ENCODE data around the gene KRTAP1-1. TPM values are rescaled to one million over a fixed set of nuclear protein-coding genes. Genes with fewer than 3 reads are reported as not detected.

The KRTAP1-1 gene
- total RNA-seq, 2 donors from 2014 or later: 1.4 TPM; not detected in 1

DNA sequence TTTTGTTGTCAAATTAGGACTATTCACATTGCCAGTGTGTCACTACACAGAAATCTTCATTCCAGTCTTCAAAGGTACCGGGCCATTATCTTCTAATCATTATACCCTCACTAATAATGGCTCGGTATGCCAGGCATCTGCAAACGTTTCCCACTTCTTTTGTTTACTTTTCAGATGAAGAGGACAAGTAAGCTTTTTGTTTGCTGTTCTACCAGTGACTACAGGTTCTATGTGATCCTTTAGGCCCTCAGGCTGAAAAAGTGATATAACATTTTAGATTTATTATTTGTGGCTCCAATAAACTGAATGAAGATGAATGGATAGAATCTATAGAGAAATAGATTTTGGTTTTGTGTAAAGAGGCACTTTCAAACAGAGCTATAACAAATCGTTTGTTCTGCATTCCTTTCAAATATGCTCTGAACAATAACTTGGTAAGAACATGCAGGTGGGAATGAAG lies 31.9 kb downstream of the KRTAP1-1 start:
- WGBS: 28% methylated on average over 4 of the region's 4 CpGs
- no peak for DNase-seq (ENCODE audit: low spot score)
- no peaks in the 10 kb centered on the region for H3K27me3 ChIP-seq (replicated peaks; ENCODE audit: insufficient read depth)
- TF ChIP-seq CTCF (IDR thresholded peaks at IDR 0.05): no peak
- peak; percentile 14 for TF ChIP-seq POLR2AphosphoS5 (IDR thresholded peaks at IDR 0.05)
- intact Hi-C loops (cut with DNase I): no loop called here
- H3K4me1 ChIP-seq (replicated peaks): no peaks in the 10 kb centered on the region
- no peak overlapping the region for H3K27ac ChIP-seq
- no peaks in the 10 kb centered on the region for H3K36me3 ChIP-seq
- H3K9me3 ChIP-seq: no peaks in the 10 kb centered on the region
- no peak overlapping the region for H3K4me3 ChIP-seq

DNA sequence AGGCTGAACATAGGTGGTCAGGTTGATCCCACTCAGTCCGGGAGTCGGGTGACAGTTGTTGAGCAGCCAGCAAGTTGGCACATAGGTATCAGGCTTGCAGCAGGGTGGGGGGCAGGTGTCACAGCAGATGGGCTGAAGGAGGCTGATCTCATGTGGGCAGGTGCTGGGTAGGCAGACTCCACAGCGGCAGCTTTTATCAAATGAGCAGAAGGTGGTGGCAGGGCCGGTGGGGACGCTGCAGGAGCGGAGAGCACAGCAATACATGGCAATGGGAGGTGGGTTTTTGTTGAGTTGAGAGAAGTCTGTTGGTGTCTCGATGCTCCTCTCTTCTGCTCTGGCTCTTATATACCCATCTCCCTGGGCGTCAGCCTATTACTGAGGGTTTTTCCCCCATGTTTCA lies 32.4 kb downstream of the KRTAP1-1 start, which contains the start of gene KRTAP3-1:
Gene KRTAP3-1 (minus strand): TSS at position 318 of the 400 bp plus-strand sequence. CDS start 54 bp downstream, at position 264.
- intact Hi-C loops (cut with DNase I): no loop called here
- DNase-seq (ENCODE audit: low spot score): no peak
- no peak within 1 kb of the TSS for H3K4me3 ChIP-seq
- no peaks in the 10 kb centered on the region for H3K9me3 ChIP-seq
- no peak for TF ChIP-seq POLR2A (IDR thresholded peaks at IDR 0.05)
- TF ChIP-seq CTCF (IDR thresholded peaks at IDR 0.05): no peak
- no peak for TF ChIP-seq POLR2AphosphoS5 (IDR thresholded peaks at IDR 0.05)
- WGBS: 73% methylated on average over 8 of the region's 8 CpGs
- H3K4me1 ChIP-seq (replicated peaks): no peaks in the 10 kb centered on the region
- H3K36me3 ChIP-seq: no peaks in the 10 kb centered on the region
- H3K27me3 ChIP-seq (replicated peaks; ENCODE audit: insufficient read depth): no peaks in the 10 kb centered on the region
- no peak within 1 kb of the TSS for H3K27ac ChIP-seq

DNA sequence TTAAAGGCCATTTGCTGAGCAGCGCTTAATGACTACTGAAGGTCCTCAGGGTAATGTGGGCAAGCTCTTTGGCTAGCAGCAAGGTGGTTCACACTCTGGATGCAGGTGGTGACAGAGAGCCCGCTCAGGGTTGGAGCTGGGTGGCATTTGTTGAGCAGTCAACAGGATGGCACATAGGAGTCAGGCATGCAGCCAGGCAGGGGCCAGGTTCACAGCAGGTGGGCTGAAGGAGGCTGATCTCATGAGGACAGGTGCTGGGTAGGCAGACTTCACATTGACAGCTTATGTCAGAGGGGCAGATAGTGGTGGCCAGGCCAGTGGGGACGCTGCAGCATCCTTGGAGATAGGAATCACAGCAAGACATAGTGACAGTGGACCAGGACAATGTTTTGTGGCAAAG lies 36.9 kb downstream of the KRTAP1-1 start:
- no peaks in the 10 kb centered on the region for H3K4me1 ChIP-seq (replicated peaks)
- no peak overlapping the region for H3K4me3 ChIP-seq
- TF ChIP-seq CTCF (IDR thresholded peaks at IDR 0.05): no peak
- no peak for TF ChIP-seq POLR2AphosphoS5 (IDR thresholded peaks at IDR 0.05)
- no peak for TF ChIP-seq POLR2A (IDR thresholded peaks at IDR 0.05)
- H3K27me3 ChIP-seq (replicated peaks; ENCODE audit: insufficient read depth): no peaks in the 10 kb centered on the region
- H3K27ac ChIP-seq: no peak overlapping the region
- no peak for DNase-seq (ENCODE audit: low spot score)
- 94% methylated on average over 3 of the region's 3 CpGs for WGBS
- H3K36me3 ChIP-seq: no peaks in the 10 kb centered on the region
- no peaks in the 10 kb centered on the region for H3K9me3 ChIP-seq
- intact Hi-C loops (cut with DNase I): no loop called here

DNA sequence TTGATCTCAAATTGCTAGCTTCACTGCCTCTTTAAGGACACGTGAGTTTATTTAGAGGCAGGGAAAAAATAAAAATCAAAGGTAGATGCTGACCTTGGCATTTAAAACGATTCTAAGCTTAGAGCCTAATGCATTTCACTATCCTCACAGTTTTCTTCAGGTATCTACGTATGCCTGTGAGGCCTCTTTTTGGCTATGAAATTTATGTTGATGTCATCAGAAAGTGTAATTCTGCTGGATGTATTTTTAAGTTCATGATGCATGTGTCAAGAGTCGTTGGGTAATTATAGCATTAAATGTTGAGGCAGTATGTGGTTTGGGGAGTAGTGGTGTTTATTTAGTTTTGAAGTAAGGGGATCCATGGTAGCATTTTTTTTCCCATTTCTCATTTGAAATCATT lies 37.3 kb downstream of the KRTAP1-1 start:
- H3K27me3 ChIP-seq (replicated peaks; ENCODE audit: insufficient read depth): no peaks in the 10 kb centered on the region
- H3K9me3 ChIP-seq: no peaks in the 10 kb centered on the region
- no peak for DNase-seq (ENCODE audit: low spot score)
- TF ChIP-seq POLR2AphosphoS5 (IDR thresholded peaks at IDR 0.05) (no peak), POLR2A (IDR thresholded peaks at IDR 0.05) (no peak), CTCF (IDR thresholded peaks at IDR 0.05) (no peak)
- intact Hi-C loops (cut with DNase I): no loop called here
- H3K4me3 ChIP-seq: no peak overlapping the region
- H3K27ac ChIP-seq: no peak overlapping the region
- WGBS: 62% methylated on average over 4 of the region's 4 CpGs
- no peaks in the 10 kb centered on the region for H3K4me1 ChIP-seq (replicated peaks)
- H3K36me3 ChIP-seq: no peaks in the 10 kb centered on the region

- Histone ChIP-seq H3K36me3 (no peaks in the 10 kb centered on the region), H3K9me3 (no peaks in the 10 kb centered on the region), H3K4me1 (replicated peaks) (no peaks in the 10 kb centered on the region), H3K4me3 (no peak overlapping the region), H3K27me3 (replicated peaks; ENCODE audit: insufficient read depth) (no peaks in the 10 kb centered on the region), H3K27ac (no peak overlapping the region)
- WGBS: 82% methylated on average over 5 of the region's 5 CpGs
- no peak for DNase-seq (ENCODE audit: low spot score)
- intact Hi-C loops (cut with DNase I): no loop called here
- TF ChIP-seq POLR2AphosphoS5 (IDR thresholded peaks at IDR 0.05) (no peak), POLR2A (IDR thresholded peaks at IDR 0.05) (no peak), CTCF (IDR thresholded peaks at IDR 0.05) (no peak)
Measured at GRCh38 chr17:41002814-41003213, 38.4 kb downstream of the KRTAP1-1 start.

Data from prostate gland (tissue), 2 donors.